Measurements from ENCODE around the gene EXOC6B.

Gene EXOC6B

DNA sequence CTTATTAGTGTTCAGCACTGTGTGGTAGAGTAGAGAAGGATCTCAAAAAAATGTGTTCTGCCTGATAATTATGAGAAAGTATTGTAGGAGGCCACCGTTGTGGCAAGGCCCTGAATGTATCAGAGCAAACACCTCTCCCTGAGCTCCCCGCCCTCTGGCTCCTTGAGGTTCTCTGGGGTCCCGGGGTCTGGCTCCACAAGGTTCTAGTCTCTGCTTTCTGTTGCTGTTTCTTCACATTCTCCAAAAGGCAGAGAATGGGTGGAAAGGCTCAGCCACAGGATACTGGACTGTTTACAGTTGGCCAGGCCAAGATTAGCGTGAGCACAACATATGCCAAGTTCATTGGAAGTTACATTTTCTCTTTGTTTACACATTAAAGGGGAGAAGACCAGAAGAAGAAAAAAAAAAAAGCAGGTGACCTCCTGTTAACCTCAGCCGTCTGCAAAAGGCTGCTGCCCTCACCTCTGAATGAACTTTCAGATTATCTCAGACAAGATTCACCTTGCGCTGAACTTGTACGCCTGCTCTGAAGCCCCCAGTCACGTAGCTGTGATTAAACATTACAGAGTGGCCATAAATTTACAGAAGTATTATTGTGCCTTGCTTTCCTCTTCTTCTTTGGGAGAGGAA, 621.6 kb downstream of the EXOC6B start:
- peak; percentile 23 for DNase-seq

DNA sequence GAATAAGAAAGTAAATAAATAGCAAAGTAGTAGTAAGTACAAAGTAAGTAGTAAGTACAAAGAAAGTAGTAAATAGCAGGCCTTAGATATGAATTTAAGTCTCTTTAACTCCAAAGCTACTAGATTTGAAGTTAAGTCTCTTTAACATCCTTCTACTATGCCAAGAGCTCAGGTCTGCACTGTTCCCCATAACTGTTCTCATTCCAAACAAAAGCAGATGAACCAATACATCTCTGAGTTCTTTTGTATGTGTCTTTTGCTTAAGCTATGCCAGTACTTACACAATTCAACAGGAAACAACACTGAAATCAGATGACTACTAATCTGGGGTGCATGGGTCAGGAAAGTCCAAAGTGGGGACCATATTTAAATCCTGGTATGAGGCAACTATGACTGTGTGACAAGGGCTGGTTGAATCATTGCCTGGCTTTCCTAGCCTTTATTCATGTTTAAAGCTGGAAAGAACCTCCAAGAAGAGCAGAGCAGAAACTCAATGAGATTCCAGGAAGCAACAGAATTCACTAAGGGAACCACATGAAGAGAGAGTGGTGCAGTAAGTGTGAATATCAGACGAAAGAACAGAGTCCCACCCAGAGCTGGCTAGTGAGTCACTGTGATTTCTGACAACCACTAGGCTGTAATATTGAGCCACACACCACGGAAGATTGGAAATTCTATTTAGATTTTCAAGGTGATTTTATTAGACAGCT, 627.1 kb downstream of the EXOC6B start:
- DNase-seq = no peak

DNA sequence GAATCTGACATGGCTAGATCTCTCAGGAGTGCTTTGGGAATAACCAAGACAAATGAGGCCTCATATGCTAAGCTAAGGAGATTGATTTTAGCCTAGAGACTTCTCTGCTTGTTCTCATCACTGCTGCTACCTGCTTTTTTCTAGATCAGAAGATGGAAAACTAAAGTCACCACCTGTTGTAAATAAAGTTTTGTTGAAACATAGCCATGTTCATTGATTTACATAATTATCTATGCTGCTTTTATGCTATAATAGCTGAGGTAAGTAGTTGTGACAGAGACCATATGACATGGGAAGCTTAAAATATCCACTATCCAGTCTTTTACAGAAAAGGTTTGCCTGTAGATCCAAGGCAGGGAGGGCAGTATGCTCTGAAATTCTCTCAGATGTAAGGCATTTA, 632.1 kb downstream of the EXOC6B start:
- DNase-seq = no peak

DNA sequence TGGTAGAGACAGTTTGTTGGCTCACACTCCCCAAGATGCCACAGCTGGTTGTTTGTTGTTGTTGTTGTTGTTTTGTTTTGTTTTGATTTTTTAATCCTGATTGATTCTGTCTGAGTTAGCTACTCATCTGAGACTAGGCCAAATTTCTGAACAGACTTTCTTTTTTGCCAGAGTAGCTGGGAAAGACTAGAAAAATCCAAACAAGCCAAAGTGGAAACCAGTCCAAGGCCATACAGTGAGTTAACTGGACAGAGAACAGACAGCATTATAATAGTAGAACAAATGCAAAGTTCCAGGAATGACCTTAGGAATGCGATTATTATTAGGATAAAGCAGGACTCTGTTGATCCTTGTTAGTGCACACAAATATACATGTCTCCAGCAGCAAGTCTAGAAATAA, 634.4 kb downstream of the EXOC6B start:
- no peak for DNase-seq

DNA sequence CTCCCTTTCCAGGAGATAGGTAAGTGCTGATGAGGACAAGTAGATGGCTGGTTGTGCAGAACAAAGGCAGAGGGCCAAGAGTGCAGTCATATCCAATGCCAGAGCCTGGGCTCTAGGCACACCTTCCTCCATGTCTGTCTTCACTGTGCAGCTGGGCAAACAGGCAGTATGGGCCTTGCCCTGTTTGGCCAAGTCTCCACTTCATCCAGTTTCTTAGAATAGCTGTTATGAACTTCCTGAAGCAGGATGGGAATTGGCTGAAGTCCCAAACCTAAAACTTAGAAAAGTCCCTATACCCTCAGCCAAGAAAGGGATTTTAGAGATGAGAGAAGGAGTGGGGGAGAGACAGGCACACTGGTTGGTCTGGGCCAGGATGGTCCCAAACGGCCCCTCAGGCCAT, 640.6 kb downstream of the EXOC6B start:
- no peak for DNase-seq

DNA sequence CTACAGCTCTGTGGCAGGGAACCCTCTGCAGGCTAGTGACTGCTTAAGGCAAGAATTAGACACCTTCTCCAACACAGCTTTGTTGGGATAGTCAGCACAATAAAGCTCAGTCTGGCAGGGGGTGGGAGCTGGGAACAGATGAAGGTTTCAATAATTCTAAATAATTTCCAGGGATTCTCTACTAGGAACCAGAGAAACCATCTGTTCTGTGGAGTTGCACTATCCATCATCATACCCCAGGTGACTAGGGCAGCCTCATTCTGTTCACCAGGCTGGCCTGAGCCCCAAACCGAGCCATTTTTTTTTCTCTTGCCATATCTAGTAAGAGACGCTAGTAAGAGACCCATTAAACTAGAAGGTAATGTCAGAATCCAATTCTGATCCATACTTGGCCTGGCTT, 642.4 kb downstream of the EXOC6B start:
- no peak for DNase-seq

DNA sequence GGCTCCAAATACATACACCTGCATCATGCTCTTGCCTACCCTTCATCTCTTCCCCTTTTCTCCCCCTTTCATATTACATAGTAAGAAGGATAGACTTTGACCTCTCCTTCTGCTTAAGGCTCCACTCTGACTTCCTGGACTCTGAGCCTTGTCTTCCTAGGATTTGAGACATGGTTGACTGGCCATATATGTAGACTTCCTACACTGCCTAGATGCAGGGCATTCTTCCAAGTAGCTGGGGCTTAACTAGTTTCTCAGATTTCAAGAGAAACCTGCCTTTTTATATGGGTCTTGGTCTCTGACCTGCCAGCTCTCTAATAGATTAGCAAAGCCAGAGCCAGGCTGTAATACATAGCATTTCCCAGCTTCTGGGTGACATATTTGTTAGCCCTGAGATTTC, 642.8 kb downstream of the EXOC6B start:
- no peak for DNase-seq

DNA sequence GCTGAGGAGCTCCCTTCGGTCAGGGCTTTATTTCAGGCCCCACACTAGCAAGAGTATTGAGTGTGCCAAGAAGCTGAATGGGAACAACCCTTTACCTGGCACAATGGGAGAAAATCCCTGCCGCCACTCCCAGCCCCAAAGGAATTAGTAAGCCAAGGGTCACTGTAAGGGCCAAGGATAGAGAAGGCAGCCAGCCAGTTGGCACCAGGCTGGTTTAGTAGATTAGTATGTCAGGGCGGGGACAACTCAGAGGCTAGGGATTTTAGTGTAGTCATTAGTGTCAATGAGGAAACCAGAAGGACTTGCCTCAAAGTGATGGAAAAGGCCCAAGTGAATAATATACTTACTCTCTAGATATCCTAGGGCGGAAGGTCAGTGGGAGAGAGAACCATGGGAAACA, 643.3 kb downstream of the EXOC6B start:
- DNase-seq = no peak

DNA sequence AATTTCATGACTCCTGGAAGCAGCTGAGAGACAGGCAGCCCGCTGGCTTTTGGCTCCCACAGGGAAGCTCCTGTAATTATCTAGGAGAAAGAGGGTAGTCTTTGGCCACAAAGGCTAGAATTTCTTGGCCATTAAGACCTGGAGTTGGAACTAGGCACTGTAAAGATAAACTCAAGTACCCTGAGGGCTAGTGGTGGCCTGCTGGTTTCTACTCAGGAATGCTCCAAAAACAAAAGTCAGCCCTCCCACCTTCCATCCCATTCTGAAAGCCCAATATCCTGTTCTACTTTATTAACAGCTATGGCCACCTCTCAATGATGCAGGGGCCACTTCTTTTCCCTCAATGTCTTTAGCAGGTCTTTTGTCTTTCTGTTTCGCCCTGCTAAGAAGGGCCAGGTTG, 644.2 kb downstream of the EXOC6B start:
- DNase-seq = no peak

DNA sequence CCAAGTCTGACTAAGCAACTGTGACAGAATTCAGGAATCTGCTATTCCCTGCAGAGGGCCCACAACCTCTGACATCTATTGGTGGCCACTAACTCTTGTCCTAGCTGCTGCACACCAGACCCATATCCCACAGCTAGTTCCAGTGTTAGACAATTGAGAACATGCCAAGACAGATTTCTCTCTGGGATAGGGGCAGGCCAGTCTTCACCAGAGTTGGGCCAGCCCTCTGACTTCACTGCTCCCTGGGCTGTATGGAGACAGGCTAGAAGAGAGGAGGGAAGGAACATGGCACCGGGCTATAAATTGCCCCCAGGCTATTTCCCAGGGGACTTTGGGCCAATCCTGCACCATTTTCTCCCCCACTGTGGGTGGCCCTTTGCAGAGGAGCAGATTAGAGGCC, 645.5 kb downstream of the EXOC6B start:
- no peak for DNase-seq

DNA sequence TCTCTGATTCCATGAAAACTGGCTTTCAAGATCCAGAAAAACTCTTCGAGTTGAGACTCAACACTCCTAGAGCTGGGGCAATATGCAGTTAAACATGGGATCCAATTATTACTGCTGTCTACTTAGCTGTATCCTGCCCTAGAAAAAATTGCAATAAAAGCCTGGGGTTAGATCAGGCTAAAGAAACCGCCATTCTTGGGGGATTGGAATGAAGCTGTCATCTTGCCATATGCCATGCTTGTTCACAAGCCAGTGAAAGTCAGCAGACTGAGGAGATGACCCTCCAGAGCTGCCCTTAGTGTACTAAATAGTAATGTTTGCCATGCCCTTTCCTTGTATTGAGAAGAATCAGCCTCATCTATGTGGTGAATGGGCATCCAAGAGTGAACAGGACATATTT, 647.3 kb downstream of the EXOC6B start:
- no peak for DNase-seq

DNA sequence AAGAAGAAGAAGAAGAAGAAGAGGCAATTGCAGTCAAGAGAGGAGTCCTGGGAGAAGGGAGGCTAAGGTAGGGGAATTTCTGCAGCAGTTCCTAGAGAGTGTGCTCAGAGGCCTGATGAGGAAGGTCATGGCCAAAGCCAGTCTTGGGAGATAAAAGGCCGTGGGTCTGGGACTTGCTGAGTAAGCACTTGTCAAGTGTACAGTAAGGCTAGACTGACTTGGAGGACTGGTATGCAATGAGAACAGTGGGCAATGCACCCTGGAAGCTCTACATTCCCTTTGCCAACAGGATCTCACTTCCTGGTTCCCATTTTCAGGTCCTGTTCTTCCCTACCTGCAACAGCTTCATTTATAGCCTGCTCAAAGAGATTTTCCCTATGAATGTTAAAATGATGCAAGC, 649.6 kb downstream of the EXOC6B start:
- DNase-seq = no peak

DNA sequence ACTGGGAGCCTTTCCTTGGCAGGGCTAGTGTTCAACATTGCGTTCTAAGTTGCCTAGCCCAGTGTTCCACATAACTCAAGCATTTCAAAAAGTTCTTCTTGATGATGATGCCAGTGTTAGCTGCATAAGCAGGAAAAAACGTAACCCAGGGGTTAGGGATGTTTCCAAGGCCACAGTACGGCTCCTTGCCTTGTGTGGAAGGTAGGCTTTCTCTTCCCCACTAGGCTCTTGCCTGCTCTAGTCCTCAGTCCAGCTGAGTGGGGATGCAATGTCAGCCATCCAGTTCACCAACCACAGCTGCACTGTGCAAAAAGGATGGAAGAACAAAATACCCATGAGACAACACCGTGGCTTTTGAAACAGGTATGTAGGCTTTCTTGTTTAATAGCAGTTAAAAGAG, 650.2 kb downstream of the EXOC6B start:
- no peak for DNase-seq

DNA sequence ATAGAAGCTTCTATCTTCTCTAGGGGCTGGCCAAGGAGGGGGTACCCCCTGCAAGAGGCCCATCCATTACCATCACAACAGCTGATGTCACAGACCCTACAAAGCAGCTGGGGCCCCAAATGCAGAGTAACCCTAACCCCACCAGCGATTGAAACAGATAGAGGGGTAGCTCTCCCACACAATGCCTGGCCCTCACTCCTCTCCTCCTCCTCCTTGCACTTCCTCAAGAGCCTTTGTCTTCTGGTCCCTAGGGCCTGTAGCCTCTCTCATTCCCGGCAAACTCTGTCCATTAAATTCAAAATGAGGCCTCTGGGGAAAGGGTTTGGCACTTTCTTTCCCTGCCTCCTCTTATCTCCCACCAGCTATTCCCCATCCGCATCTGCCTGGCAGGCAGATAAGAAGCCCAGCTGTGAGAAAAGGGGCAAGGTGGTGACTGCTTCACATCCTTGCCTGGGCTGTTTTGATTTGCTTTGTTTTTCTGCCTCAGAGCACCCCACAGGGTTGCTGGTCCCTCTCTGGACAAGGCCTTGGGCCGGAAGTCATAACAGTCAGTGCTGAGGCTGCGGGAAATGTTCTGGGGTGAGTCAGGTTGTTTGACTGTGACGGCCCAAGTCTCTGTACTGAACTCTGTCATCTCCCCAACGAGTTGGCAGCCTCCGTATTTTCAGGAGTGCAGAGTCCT, 652.1 kb downstream of the EXOC6B start:
- peak; percentile 29 for DNase-seq

DNA sequence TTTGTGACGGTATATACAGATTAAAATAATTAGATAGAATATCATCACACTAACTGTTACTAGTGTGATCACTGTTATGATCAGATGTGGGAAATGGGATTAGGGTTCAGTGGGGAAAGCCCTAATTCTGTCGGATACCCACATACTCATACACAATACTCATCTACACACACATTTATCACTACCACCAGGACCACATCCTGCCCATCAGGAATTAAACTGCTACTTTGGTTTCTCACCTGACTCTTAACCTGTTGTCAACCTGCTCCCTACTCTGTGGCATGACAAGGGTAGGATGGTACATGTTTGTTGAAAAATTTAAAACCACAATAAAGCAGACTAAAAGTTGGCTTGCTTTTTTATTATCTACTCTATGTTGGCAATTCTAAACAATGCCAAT, 653.4 kb downstream of the EXOC6B start:
- DNase-seq = no peak

DNA sequence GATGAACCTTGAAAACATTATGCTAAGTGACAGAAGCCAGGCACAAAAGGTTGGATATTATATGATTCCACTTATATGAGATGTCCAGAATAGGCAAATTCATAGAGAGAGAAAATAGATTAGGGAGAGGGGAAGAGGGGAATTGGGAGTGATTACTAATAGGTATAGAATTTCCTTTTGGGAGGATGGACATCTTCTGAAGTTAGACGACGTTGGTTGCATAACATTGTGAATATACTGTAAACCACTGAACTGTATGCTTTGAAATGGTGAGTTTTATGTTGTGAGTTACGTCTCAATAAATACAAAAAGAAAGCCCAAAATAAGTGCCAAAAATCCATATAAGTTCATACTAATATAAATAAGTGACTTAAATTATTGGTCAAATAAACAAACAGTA, 659.6 kb downstream of the EXOC6B start:
- no peak for DNase-seq

DNA sequence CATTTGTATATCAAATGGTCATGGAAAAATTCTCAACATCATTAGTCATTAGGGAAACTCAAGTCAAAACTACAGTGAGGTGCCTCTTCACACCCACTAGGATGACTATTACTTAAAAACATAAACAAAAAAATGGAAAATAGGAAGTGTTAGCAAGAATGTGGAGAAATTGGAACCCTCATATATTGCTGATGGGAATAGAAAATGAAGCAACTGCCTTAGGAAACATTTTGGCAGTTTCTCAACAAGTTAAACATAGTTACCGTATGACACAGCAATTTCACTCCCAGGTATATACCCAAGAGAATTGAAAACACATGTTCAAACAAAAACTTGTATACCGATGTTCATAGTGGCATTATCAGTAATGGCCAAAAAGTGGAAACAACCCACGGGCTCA, 660.0 kb downstream of the EXOC6B start:
- DNase-seq = no peak

DNA sequence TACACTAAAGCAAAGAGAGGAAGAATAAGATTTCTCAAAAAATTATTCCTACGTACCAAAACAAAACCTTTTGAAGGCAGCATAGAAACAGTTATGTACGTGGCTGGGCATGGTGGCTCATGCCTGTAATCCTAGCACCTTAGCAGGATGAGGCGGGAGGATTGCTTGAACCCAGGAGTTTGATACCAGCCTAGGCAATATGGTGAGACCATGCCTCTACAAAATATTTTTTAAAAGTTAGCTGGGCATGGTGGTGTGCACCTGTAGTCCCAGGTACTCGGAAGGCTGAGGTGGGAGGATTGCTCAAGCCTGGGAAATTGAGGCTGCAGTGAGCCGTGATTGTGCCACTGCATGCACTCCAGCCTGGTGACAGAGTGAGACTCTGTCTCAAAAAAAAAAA, 663.3 kb downstream of the EXOC6B start:
- no peak for DNase-seq

DNA sequence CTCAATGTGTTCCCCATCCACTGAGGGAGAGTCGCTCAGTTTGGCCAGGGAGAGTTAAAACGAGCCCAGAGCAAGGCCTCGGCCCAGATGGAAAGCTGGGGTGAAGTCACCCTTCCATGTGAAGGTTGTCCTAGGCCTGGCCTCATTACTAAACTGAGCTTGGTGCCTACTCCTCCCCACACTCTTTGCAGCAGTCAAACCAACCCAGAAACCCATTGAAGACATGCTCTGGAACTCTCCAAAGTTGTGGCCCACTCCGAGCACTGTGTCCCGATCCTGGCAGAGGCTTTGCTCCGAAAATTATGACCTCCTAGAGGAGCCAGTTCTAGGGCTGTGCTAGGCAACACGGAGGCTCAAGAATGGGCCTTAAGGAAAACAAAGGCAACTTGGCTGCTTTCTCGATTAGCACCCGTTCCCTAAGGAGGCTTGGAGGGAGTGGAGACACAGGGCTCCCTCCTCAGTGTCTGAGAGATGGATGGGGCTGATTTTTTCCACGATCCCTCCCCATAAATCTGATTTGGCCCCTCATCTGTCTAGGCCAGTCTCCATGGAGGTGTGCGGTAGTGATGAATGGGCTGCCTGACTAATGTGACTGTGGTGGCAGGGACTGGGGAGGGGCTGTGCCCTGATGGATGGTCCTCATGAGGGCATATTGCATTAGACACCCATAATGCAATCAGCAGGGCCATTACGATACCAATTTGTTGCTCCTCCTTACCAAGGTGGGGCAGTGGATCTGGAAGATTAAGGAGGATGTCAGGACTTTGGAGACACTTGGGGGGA, 666.4 kb downstream of the EXOC6B start:
- no peak for DNase-seq

DNA sequence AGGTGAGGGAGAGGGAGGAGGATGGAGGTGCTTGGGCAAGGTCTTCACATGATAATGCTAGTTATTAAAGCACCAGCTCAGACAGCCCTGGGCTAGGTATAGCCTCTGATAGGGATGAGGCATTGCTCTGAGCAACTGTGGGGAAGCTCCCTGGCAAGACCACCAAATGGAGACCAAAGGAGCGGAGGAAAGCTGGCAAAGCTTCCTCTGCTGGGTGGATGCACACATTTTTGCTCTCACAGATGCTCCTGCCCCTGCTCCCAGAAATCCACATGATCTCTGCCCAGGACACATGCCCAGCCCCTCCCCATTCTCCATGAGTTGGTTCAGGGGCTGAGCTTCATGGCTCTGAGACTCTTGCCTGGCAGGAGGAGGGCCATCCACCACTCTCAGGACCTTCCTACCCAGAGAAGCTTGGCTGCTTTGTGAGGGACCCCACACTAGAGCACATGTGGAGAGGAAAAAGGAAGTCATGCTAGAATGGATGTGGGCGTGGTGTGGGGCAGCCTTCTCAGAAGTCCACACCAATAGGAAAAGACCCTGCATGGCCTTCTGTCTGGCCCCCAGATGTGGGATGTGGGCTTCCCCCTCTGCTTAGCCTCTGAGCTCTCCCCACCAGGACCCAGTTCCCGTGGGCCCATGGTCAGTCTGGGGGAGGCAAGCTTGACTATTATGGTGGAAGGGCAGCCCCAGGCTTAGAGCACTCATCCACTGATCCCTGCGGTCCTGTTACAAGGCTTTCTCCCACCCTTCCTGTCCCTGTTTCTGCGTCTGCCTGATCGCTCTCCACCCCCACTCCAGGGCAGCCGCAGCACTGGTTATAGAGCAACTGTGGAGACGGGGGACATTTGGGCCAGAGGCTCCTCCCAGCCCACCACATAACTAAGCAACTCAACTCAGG, 667.7 kb downstream of the EXOC6B start:
- no peak for DNase-seq

DNA sequence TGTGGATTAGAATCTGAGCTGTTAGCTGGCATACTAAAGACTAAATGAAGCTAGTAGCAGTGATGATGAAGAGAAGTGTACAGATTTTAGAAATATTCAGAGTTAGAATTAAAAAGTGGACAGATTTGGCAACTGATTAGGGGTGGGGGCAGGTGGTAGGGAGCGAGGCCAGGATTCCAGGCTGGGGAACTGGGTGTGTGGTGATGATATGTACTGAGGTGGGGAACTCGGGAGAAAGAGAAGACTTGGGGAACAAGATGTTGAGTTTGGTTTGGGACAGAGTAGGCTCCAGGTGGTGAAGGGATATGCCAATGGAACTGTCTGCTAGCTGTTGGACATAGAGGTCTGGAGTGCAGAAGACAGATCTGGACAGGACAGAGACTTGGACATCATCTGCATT, 669.0 kb downstream of the EXOC6B start:
- DNase-seq = no peak

DNA sequence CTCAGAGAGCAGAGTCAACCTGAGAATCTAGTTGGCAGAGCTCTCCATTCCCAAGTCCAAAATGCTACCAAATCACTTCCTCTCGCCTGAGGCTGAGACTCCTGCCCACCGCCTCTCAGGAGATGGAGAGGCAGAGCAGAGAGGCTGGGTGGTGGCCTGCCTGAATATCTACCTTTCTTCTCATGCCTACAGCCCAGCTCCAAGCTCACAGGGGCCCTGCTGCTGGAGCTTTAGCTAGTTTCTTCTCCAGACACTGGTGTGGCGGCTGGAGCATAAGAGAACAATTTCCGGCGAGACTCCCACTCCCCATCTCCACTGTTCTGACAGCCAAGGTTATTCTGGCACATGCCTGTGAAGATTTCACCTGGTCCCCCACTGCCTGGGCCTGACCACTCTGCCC, 670.1 kb downstream of the EXOC6B start:
- no peak for DNase-seq

DNA sequence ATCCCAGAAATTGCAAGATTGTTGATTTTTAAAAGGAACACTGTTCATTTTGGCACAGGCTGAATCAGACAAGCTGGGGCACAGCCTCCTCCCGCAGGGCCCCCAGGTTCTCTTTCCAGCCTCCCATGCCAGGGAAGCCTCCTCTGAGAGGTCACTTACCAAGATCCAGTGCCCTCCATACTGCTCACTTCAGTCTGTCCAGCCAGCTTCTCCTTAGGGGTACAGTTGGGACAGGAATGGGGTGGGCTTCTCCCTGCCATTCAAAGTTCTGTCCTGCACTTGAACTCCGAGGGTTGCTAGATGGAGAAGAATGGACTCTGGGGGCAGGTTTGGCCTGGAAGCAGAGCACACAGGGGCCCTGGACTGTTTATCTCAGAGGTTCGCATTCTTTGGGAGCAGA, 670.7 kb downstream of the EXOC6B start:
- DNase-seq = no peak

All from retina (tissue), 1 donor.